Activated T-helper 2 cell treated with anti-CD3 and anti-CD28 coated beads, Interferon-gamma antibody, Interleukin-2, Interleukin-4, amounts not matched to agents 10 μg/mL and 5 μg/mL and 100 μg/mL, durations not matched to agents 14 hours and 24 hours and 36 hours (primary cell): Measurements from ENCODE around the gene IGSF9. TPM values are rescaled to one million over a fixed set of nuclear protein-coding genes. Genes with fewer than 3 reads are reported as not detected.

Experiments used
- DNase-seq: peaks from one replicate; pipeline ENCODE4 v3.0.0; 2021; ENCODE audit warnings: low spot score
- H3K27ac Mint-ChIP-seq: one replicate; pipeline ENCODE4 v1.8.0; 2021; ENCODE audit warnings: mixed read lengths
- H3K27me3 Mint-ChIP-seq: one replicate; pipeline ENCODE4 v1.8.0; 2021; ENCODE audit warnings: low read depth, mixed read lengths
- H3K36me3 Mint-ChIP-seq: one replicate; pipeline ENCODE4 v1.8.0; 2021; ENCODE audit warnings: low read depth, mixed read lengths
- H3K4me1 Mint-ChIP-seq: one replicate; pipeline ENCODE4 v1.8.0; 2021; ENCODE audit warnings: low read depth, mixed read lengths
- H3K4me3 Mint-ChIP-seq: one replicate; pipeline ENCODE4 v1.8.0; 2021; ENCODE audit warnings: low read depth, mild to moderate bottlenecking, moderate library complexity, mixed read lengths
- H3K9me3 Mint-ChIP-seq: one replicate; pipeline ENCODE4 v1.8.0; 2021; ENCODE audit warnings: mixed read lengths
- intact Hi-C: fragments of 100-400 bp; cut with micrococcal nuclease; formaldehyde crosslinking; loops from one replicate; pipeline ENCODE4 v1.15.1; 2023
- total RNA-seq: library from RNA; stranded (reverse); gene quantifications from 2 replicates; pipeline ENCODE4 v1.2.3, GENCODE V29; 2022

The IGSF9 gene
- not detected in 2 replicates for total RNA-seq

- intact Hi-C loops, result no loop called here
- Mint-ChIP-seq H3K4me3 (peak within 1 kb of the TSS; percentile 18), H3K36me3 (no peaks in the 10 kb centered on the region), H3K9me3 (no peaks in the 10 kb centered on the region), H3K4me1 (peaks cover 2% of the 10 kb centered on the region), H3K27me3 (peaks cover 61% of the 10 kb centered on the region), H3K27ac (no peak within 1 kb of the TSS)
- DNase-seq, result peak; percentile 35
These were observed at the start of gene IGSF9 for GRCh38 chr1:159945483-159946241. IGSF9 (minus strand) TSS chr1:159945613; CDS start chr1:159943454, 2,159 bp downstream.

- no peaks in the 10 kb centered on the region for H3K9me3 Mint-ChIP-seq
- peaks cover 35% of the 10 kb centered on the region for H3K27me3 Mint-ChIP-seq
- H3K4me3 Mint-ChIP-seq, result no peak overlapping the region
- H3K27ac Mint-ChIP-seq, result no peak overlapping the region
- intact Hi-C loops, result no loop called here
- H3K4me1 Mint-ChIP-seq, result peaks cover 6% of the 10 kb centered on the region
- no peak for DNase-seq
- no peaks in the 10 kb centered on the region for H3K36me3 Mint-ChIP-seq
These were observed 49.5 kb upstream of the IGSF9 start for GRCh38 chr1:159994896-159995295.

GRCh38 chr1:159993911-159994310 is 48.5 kb upstream of the IGSF9 start:
- Mint-ChIP-seq H3K36me3 (no peaks in the 10 kb centered on the region), H3K4me3 (no peak overlapping the region), H3K9me3 (no peaks in the 10 kb centered on the region), H3K27ac (no peak overlapping the region), H3K4me1 (peaks cover 6% of the 10 kb centered on the region), H3K27me3 (peaks cover 29% of the 10 kb centered on the region)
- DNase-seq, result no peak
- intact Hi-C loops, result no loop called here

- Mint-ChIP-seq H3K4me1 (peaks cover 6% of the 10 kb centered on the region), H3K27ac (no peak overlapping the region), H3K9me3 (no peaks in the 10 kb centered on the region), H3K36me3 (no peaks in the 10 kb centered on the region), H3K27me3 (peaks cover 23% of the 10 kb centered on the region), H3K4me3 (no peak overlapping the region)
- intact Hi-C loops, result no loop called here
- DNase-seq, result no peak
These were observed 46.7 kb upstream of the IGSF9 start for GRCh38 chr1:159992161-159992560.

GRCh38 chr1:159991513-159991912 is 46.1 kb upstream of the IGSF9 start:
- Mint-ChIP-seq H3K4me3 (no peak overlapping the region), H3K27me3 (peaks cover 21% of the 10 kb centered on the region), H3K4me1 (peaks cover 6% of the 10 kb centered on the region), H3K9me3 (no peaks in the 10 kb centered on the region), H3K27ac (no peak overlapping the region), H3K36me3 (no peaks in the 10 kb centered on the region)
- intact Hi-C loops, result no loop called here
- no peak for DNase-seq

GRCh38 chr1:159990005-159990404 is 44.6 kb upstream of the IGSF9 start:
- Mint-ChIP-seq H3K27me3 (peaks cover 13% of the 10 kb centered on the region), H3K9me3 (no peaks in the 10 kb centered on the region), H3K4me3 (no peak overlapping the region), H3K36me3 (no peaks in the 10 kb centered on the region), H3K27ac (no peak overlapping the region), H3K4me1 (peaks cover 6% of the 10 kb centered on the region)
- no peak for DNase-seq
- intact Hi-C loops, result no loop called here

- Mint-ChIP-seq H3K4me1 (peaks cover 6% of the 10 kb centered on the region), H3K36me3 (no peaks in the 10 kb centered on the region), H3K27ac (no peak overlapping the region), H3K4me3 (no peak overlapping the region), H3K27me3 (peaks cover 16% of the 10 kb centered on the region), H3K9me3 (no peaks in the 10 kb centered on the region)
- intact Hi-C loops, result no loop called here
- no peak for DNase-seq
These were observed 44.2 kb upstream of the IGSF9 start for GRCh38 chr1:159989581-159989980.

- Mint-ChIP-seq H3K4me1 (peaks cover 6% of the 10 kb centered on the region), H3K4me3 (no peak overlapping the region), H3K36me3 (no peaks in the 10 kb centered on the region), H3K27me3 (peaks cover 20% of the 10 kb centered on the region), H3K9me3 (no peaks in the 10 kb centered on the region), H3K27ac (no peak overlapping the region)
- no peak for DNase-seq
- intact Hi-C loops, result no loop called here
These were observed 42.6 kb upstream of the IGSF9 start for GRCh38 chr1:159988006-159988405.

- DNase-seq, result no peak
- Mint-ChIP-seq H3K36me3 (no peaks in the 10 kb centered on the region), H3K4me1 (peaks cover 6% of the 10 kb centered on the region), H3K27ac (no peak overlapping the region), H3K27me3 (peaks cover 24% of the 10 kb centered on the region), H3K9me3 (no peaks in the 10 kb centered on the region), H3K4me3 (no peak overlapping the region)
- intact Hi-C loops, result no loop called here
These were observed 41.8 kb upstream of the IGSF9 start for GRCh38 chr1:159987186-159987585.

GRCh38 chr1:159986531-159986930 is 41.1 kb upstream of the IGSF9 start:
- H3K9me3 Mint-ChIP-seq, result no peaks in the 10 kb centered on the region
- peaks cover 4% of the 10 kb centered on the region for H3K4me1 Mint-ChIP-seq
- intact Hi-C loops, result no loop called here
- H3K27me3 Mint-ChIP-seq, result peaks cover 28% of the 10 kb centered on the region
- DNase-seq, result no peak
- no peak overlapping the region for H3K27ac Mint-ChIP-seq
- no peak overlapping the region for H3K4me3 Mint-ChIP-seq
- H3K36me3 Mint-ChIP-seq, result no peaks in the 10 kb centered on the region

- Mint-ChIP-seq H3K9me3 (no peaks in the 10 kb centered on the region), H3K36me3 (no peaks in the 10 kb centered on the region), H3K27me3 (peaks cover 28% of the 10 kb centered on the region), H3K27ac (no peak overlapping the region), H3K4me1 (no peaks in the 10 kb centered on the region), H3K4me3 (no peak overlapping the region)
- intact Hi-C loops, result no loop called here
- DNase-seq, result no peak
These were observed 40.7 kb upstream of the IGSF9 start for GRCh38 chr1:159986093-159986492.

- H3K4me1 Mint-ChIP-seq, result no peaks in the 10 kb centered on the region
- intact Hi-C loops, result no loop called here
- DNase-seq, result no peak
- no peak overlapping the region for H3K27ac Mint-ChIP-seq
- peaks cover 28% of the 10 kb centered on the region for H3K27me3 Mint-ChIP-seq
- H3K4me3 Mint-ChIP-seq, result no peak overlapping the region
- no peaks in the 10 kb centered on the region for H3K36me3 Mint-ChIP-seq
- H3K9me3 Mint-ChIP-seq, result no peaks in the 10 kb centered on the region
These were observed 40.1 kb upstream of the IGSF9 start for GRCh38 chr1:159985473-159985872.

GRCh38 chr1:159983681-159984080 is 38.3 kb upstream of the IGSF9 start:
- Mint-ChIP-seq H3K4me3 (no peak overlapping the region), H3K36me3 (no peaks in the 10 kb centered on the region), H3K27ac (no peak overlapping the region), H3K27me3 (peaks cover 36% of the 10 kb centered on the region), H3K4me1 (no peaks in the 10 kb centered on the region), H3K9me3 (no peaks in the 10 kb centered on the region)
- no peak for DNase-seq
- intact Hi-C loops, result no loop called here
